Measurements from ENCODE around the gene DOCK4.

- TF ChIP-seq, protein P1, sequence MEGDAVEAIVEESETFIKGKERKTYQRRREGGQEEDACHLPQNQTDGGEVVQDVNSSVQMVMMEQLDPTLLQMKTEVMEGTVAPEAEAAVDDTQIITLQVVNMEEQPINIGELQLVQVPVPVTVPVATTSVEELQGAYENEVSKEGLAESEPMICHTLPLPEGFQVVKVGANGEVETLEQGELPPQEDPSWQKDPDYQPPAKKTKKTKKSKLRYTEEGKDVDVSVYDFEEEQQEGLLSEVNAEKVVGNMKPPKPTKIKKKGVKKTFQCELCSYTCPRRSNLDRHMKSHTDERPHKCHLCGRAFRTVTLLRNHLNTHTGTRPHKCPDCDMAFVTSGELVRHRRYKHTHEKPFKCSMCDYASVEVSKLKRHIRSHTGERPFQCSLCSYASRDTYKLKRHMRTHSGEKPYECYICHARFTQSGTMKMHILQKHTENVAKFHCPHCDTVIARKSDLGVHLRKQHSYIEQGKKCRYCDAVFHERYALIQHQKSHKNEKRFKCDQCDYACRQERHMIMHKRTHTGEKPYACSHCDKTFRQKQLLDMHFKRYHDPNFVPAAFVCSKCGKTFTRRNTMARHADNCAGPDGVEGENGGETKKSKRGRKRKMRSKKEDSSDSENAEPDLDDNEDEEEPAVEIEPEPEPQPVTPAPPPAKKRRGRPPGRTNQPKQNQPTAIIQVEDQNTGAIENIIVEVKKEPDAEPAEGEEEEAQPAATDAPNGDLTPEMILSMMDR (IDR thresholded peaks at IDR 0.05; ENCODE audit: insufficient read depth, low read length, poor library complexity, severe bottlenecking) = no peak
- TF ChIP-seq EZH2phosphoT487 (conservative IDR thresholded peaks at IDR 0.05; ENCODE audit: low read length) = no peak
Measured at GRCh38 chr7:111749625-111750024, 456.6 kb downstream of the DOCK4 start.
